ENCODE measurements around the gene AGK.

GRCh38 chr7:141704112-141704511 is 152.9 kb downstream of the AGK start:
- TF ChIP-seq CTCF (conservative IDR thresholded peaks at IDR 0.05; ENCODE audit: low read depth, low read length) (no peak), EZH2 (IDR thresholded peaks at IDR 0.05; ENCODE audit: low read length, unreplicated experiment) (no peak)
